Astrocyte of the hippocampus (primary cell): ENCODE measurements around the gene TMEM95.

ENCODE experiments used
- DNase-seq: peaks from one replicate; pipeline ENCODE4 v3.0.0; 2011; ENCODE audit warnings: low read depth, low spot score

Gene TMEM95

DNA sequence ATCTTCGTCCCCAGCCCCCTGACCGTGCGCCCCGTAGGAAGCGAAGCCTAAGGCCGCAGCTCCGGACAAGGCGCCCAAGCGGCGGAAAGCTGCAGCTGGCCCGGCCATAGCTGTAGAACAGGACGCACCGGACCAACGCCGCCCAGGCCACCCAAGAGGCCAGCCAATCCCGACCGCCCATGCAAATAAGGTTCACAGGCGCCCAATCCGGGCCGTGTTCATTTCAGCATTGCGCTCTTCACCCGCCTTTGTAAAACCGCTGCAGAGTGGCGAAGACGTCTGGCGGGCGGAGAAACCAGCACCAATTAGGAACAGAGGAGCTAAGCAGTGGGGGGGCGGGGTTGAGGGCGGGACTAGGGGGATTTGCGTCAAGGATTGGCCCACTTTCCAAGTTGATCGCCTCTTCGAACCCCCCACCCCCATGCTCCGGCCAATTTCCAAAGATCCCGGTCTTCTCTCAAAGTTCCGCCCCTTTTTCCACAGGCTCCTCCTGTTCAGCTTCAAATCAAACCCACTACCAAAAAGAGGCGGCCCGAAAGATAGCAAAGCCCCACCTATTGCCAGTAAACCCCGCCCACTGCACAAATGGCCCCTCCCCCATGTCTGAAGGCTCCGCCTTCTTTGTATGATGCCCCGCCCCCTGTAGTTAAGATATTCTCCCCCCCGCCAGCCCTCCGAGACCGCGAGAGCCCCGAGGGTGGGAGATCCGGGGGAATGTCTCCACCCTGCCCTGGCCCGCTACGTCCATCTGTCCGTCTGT lies 49.2 kb downstream of the TMEM95 start, which contains the start of gene TMEM256:
Gene TMEM256, minus strand, starts transcription at position 121 of the 760 bp plus-strand sequence. Its CDS starts 13 bp downstream, at position 108.
- peak; percentile 100 for DNase-seq

- DNase-seq, result no peak
Observed at GRCh38 chr17:7404737-7405349, 49.9 kb downstream of the TMEM95 start.

- peak; percentile 42 for DNase-seq
Observed at GRCh38 chr17:7405350-7406234, 50.6 kb downstream of the TMEM95 start.

- peak; percentile 27 for DNase-seq
Observed at GRCh38 chr17:7406235-7406825, 51.4 kb downstream of the TMEM95 start.
